Stimulated activated CD4-positive, alpha-beta T cell treated with anti-CD3 and anti-CD28 coated beads, Interleukin-2, amount 100 ng/mL, for 4 hours (primary cell): ENCODE measurements around the gene RAPGEF2.
"Not testable (repeated sequence)": the region's sequence is repeated elsewhere in the genome, so short reads cannot be mapped to it uniquely, and the experiment has no call there.

Experiments used
- DNase-seq: peaks from one replicate; pipeline ENCODE4 v3.0.0-alpha.2; 2020; ENCODE audit warnings: low read depth

Gene RAPGEF2

DNA sequence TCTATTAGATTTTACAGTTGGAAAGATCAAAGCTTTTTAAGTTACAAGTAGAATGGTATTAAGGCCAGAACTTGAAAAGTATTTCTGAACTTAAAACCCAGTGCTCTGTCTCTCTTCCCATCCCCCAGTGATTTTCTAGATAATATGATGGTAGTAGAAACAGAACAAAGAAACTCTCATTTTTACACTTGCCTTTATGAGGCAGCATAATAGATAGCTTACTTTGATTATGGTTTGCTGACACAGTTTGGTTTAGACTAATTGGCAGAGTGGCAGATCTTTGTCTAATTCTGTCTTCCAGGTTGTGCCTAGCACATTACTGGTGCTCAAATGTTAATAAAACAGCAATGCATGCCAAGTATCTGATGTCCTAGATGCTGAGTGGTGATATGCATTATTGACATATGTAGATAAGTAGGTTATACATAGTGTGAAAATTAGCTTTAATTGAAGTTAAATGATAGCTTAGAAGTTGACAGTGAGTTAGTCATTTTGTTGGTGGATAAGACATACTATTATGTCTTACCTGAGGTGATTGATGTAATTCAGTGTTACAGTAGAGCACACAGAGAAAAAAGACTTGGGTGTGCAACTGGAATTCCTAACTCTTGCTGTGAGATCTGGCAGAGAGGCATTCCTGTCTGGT lies 4.3 kb upstream of the RAPGEF2 start:
- DNase-seq = no peak

DNA sequence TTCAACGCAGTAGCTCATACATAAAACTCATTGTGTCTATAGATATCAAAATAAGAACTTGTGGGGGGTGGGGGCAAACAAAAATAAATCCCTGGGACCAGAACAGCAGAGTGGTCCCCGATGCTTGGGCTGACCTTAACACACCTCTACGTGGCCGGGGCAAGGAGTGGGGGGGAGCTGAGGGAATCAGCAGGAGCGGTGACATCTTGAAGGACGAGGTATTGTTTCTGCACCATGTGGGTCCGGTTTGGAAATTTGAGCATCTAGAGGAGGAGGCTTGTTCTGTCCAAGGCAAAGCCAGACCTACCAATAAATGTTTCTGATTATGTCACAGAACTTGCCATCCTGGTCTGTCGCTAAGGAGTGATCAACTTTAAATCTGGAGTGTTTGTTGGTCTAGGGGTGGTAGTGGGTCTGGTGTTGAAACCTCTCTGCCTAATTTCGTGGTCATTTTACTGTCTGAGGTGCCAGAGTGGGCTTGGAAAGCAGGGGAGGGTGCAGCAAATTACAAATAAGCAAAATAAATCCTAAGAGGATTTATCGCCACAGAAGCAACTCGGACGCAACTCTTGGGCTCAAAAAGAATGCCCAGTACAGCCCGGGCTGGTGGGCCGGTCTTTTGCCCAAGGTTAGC lies 774 bp upstream of the RAPGEF2 start:
- no peak for DNase-seq

DNA sequence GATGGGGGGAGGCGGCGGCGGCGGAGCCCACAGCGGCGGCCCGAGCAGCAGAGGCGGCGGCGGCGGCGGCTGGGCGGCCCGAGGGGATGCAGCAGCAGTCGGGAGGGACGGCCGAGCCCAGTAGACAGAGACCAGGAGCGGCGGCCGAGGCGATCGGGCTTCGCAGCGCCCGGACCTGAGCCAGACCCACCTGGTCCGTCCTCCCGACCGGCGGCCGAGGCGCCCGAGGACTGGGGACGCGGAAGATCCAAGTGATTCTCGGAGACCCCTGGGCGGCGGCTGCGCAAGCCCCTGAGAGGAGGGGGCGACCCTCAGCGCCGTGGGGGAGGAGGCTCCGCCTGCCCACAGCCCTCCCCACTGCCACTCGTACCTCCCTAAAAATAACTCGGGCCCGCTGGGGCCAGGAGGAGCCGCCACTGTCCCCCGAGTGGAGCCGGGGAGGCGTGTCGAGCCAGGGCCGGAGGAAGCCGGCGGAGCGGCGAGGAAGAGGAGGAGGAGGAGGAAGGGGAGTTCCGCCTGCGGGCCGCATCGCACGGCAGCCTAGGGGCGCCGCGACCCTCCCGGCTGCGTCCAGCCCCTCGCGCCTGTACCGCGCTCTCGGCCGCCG lies 608 bp downstream of the RAPGEF2 start:
- DNase-seq = no peak

DNA sequence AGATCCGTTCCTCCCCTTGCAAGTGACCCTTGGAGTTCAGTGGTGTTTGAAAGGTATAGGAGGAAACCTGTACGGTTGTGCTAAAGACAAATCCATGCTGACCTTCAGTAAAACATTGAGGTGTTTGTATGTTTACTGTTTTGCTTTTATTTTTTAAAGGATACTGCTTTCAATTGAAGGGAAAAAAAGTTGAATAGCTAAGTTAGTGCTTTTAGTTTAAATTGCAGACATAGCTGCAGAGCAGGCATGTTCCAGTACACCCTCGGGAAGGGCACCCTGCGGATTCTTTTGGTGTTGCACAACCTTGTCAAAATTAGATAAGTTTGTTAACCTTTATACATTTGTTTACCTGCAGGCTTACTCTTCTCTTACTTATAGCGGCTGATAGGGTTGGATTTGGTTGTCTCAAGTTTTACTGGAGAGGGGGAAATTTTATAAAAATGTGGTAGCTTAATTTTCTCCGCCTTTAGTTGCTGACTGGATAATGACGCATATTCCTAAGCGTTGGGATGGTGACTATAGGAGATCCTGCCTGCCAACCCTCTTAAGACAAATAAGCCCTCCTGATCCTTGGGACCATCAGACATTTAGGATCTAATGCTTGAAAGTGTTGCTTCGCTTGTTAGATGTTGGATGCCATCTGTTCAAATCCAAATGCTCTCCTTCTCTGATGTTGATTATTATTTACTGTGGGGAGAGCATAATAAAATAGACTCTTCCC lies 2.0 kb downstream of the RAPGEF2 start:
- no peak for DNase-seq

DNA sequence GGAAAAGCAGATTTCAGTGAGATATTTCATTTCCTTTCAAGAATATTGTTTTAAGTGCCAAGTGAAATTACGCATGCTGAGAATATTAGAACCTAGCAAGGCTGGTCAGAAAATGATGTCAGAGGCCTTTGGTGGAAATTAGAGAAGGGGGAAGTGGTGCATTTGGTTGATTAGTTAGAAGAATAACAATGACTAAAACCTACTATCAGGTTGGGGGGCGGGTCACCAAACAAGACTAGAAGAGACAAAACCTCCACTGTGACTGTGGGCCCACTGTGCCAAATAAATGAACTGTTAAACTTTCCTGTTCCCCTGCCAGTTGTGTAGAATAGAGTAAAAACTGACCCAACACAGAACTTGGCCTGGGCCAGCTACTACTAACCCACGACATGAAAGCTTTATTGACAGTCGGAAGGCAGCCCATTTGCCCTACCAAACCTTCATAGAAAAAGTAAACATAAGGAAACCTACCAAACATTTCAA lies 2.9 kb downstream of the RAPGEF2 start:
- no peak for DNase-seq

DNA sequence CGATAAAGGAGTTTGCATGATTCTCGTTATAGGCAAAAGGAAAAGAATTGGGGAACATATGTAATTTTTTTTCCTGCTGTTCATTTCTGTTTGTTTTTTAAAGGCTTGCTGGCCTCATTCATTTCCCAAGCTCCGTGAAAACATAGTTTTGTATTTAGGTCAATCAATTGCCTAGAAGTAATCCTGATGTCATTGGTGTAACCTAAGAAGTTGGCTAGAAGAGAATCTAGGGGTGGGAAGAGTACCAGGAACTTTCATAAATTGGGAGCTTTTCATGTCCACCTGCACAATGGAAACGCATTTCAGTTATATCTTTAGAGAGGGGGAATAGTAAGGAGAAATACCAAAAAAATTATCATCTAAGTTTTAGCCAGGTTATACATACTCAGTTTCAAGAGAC lies 3.8 kb downstream of the RAPGEF2 start:
- no peak for DNase-seq

DNA sequence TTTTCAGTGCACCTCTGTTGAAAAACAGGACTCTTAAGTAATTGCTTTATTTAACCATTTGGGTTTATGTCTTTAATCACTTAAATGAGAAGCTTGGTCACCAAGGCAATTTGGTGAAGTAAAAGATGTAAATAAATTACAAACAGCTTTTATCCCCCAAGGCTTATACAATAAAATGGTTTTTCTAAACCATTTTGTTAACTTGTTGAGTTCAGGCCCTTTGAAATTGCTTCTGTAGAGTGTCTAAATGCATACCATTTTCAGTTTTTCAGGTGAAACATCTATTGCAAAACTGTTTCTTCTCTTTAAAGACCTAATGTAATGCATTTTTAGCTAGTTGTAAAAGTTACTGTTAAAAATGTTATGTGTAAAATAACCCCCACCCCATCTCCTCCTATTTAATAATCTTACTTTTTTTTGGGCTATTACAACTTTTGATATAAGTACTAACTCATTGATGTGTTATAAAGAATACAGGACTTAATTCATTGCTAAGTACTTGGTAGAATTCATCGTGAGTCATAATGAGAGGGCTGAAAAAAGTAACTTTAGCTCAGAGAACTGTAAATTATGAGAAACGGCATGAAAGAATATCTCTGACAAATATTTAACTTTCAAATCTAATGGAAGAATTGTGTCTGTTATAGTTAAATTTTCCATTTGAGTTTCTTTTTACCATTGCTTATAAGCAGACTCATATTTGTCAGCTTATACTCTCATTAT lies 4.5 kb downstream of the RAPGEF2 start:
- no peak for DNase-seq

DNA sequence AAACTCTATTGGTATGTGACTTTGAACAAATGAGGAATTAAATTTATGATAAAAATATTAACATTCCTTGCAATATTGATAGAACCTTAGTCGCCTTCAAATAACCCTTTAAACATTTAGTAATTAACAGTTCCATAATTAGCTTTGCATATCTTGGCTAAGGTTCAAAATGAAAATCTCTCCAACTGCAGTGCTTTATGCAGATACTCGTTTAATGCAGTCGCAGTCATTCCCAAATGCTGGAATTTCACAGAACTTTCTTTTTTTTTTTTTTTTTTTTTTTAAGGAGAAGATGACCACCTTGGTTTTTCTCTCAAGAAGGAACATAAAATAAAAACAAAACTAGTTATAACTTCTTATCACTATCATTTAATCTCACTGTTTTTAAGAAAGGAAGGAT lies 5.2 kb downstream of the RAPGEF2 start:
- no peak for DNase-seq

DNA sequence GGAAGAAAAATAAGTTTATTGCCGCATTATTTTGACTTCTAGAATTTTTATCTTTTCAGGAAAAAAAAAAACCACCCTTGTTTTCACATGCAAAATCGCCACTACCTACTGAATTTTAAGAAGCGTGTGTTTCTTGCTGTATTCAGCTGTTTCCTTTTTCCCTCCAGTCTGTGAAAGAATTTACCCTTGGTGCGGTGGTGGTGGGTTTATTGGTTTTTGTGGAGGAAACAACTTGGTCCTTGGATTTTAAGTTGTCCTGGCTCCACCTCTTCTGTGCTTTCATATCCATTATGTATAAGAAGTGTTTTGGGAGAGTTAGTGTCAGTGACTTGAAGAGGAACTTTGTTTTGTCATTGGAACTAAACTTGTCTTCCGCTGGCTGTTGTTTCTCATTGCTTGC lies 8.1 kb downstream of the RAPGEF2 start:
- DNase-seq = no peak

DNA sequence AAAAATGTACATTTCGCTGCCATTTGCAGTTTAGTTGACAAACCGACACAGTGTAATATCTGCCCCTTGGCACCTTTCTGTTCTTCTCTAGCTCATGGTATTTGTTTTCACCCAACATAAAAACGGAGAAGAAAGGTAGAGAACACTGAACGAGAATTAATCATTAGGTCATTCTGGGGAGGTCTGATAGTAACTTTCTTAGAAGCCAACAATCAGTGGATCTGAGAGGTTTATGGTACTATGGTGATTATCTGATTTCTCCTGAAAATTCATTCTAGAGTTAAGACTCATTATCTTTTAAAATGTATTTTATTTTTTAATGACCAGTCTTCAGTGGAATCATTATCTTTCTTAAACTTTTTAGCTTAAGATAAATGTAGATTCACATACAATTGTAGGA lies 8.5 kb downstream of the RAPGEF2 start:
- no peak for DNase-seq

DNA sequence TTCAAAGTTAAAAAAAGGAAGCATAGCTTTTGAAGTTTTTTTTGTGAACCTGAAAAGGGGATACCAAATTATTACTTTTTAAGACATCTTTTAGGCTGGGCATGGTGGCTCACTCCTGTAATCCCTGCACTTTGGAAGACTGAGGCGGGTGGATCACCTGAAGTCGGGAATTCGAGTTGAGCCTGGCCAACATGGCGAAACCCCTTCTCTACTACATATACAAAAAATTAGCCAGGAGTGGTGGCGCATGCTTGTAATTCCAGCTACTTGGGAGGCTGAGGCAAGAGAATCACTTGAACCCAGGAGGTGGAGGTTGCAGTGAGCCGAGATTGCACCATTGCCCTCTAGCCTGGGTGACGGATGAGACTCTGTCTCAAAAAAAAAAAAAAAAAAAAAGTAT lies 10.5 kb downstream of the RAPGEF2 start:
- not testable (repeated sequence) for DNase-seq

DNA sequence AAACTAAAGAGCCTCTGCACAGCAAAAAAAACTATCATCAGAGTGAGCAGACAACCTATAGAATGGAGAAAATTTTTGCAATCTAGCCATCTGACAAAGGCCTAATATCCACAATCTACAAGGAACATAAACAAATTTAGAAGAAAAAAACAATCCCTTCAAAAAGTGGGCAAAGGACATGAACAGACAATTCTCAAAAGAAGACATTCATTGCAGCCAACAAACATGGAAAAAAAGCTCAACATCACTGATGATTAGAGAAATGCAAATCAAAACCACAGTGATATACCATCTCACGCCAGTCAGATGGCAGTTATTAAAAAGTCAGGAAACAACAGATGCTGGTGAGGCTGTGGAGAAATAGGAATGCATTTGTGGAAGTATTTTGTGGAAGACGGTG lies 13.2 kb downstream of the RAPGEF2 start:
- DNase-seq = not testable (repeated sequence)

DNA sequence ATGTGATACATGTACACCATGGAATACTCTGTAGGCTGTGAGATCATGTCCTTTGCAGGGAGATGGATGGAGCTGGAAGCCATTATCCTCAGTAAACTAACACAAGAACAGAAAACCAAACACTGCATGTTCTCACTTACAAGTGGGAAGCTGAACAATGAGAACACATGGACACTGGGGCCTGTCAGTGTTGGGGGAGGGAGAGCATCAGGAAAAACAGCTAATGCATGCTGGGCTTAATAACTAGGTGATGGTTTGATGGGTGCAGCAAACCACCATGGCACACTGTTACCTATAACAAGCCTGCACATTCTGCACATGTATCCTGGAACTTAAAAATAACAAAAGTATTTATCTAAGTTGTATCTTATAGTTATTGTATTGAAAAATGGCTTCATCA lies 13.8 kb downstream of the RAPGEF2 start:
- not testable (repeated sequence) for DNase-seq

DNA sequence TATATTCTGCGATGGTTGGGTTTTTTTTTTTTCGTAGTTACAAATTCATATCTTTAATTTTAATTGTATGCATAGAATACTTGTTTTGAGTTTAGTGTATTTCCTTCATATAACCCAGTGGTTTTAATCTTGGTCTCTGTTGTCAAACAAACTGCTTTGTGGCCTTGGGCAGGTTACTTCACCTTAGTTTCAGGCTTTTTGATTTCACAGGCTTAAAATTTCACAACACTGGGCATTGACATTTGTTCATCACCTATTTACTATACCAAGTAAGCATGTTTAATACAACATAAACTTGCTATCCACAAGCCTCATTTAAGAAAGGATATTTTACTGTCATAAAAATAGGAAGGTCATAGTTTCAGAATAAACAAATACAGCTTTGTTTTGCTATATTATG lies 14.7 kb downstream of the RAPGEF2 start:
- no peak for DNase-seq

DNA sequence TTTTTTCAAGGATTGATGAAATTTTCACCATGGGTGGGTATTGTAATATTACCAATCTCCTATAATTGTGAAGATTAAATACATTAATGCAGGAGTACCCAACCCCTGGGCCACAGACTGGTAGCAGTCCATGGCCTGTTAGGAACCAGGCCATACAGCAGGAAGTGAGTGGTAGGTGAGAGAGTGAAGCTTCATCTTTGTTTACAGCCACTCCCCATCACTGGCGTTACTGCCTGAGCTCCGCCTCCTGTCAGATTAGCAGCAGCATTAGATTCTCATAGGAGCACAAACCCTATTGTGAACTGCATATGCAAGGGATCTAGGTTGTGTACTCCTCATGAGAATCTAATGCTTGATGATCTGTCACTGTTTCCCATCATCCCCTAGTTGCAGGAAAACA lies 15.1 kb downstream of the RAPGEF2 start:
- DNase-seq = no peak

DNA sequence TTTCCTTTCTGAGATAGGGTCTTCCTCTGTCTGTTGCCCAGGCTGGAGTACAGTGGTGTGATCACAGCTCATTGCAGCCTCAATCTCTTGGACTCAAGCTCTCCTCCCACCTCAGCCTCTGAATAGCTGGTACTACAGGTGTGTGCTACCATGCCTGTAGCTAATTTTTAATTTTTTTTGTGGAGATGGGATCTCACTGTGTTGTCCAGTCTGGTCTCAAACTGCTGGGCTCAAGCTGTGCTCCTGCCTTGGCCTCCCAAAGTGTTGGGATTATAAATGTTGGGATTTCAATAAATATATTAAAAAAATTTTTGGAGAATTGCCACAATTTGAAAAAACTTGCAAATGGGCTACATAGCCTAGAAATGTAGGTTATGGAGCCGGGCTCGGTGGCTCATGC lies 18.5 kb downstream of the RAPGEF2 start:
- no peak for DNase-seq

DNA sequence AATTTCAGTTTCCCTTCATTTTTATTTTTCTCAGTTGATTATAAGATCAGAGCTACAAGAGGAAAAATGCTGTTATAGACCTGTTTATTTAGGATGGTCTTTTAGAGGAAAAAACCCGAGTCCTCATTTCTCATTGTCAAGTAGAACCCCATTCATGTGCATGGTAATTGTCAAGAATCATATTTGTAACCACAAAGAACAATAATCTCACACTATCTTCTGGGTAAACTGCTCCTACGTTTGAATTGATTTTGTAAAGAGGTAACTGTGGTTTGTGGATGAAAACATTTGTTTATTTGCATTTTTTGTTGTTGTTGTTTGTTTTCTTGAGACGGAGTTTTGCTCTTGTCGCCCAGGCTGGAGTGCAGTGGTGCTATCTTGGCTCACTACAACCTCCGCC lies 23.8 kb downstream of the RAPGEF2 start:
- DNase-seq = no peak

DNA sequence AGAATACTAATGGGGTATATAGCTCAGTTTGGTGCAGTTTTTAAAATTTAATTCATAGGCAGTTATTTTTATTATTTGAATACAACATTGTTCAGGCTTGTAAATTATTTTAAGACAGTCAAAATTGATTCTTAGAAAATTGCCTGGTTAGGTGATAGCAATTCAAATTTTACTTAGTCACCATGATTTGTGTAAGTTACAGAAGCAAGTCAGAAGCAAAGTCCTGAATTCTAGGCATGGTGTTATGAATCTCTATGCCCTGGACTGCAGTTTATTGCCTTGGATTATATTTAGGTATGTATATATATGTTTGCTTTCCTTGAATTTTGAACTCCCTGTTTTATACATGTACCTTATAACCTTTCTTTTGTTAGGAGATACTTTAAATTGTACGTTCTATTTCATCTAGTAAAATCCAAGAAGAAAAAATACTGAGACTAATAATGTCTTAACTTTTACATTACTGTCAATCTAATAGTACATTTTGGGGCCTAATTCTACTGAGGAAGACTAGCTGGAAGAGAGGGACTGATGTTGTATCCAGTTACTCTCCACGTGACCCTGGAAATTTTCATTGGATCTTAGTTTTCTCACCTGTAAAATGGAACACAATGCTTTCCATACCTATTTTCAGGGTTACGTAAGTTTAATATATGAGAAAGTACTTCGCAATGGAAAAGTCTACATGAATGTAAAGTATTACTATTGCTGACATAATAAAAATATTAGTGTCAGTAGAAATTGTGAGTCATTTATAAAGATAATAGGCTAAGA lies 25.1 kb downstream of the RAPGEF2 start:
- DNase-seq = no peak

DNA sequence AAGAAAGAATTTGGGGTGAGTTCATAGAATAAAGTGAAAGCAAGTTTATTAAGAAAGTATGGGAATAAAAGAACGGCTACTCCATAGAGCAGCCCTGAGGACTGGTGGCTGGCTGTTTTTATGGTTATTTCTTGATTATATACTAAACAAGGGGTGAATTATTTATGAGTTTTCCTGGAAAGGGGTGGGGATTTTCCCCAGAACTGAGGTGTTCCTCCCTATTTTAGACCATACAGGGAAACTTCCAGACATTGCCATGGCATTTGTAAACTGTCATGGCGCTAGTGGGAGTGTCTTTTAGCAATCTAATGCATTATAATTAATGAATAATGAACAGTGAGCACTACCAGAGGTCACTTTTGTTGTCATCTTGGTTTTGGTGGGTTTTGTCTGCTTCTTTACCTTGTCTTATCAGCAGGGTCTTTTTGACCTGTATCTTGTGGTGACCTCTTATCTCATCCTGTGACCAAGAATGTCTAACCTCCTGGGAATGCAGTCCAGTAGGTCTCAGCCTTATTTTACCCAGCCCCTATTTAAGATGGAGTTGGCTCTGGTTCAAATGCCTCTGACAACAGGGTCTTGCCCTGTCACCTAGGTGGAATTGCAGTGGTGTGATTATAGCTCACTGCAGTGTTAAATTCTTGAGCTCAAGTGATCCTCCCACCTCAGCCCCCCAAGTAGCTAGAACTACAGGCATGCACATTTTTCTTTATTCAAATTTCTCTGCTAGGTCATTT lies 27.1 kb downstream of the RAPGEF2 start:
- DNase-seq = no peak

DNA sequence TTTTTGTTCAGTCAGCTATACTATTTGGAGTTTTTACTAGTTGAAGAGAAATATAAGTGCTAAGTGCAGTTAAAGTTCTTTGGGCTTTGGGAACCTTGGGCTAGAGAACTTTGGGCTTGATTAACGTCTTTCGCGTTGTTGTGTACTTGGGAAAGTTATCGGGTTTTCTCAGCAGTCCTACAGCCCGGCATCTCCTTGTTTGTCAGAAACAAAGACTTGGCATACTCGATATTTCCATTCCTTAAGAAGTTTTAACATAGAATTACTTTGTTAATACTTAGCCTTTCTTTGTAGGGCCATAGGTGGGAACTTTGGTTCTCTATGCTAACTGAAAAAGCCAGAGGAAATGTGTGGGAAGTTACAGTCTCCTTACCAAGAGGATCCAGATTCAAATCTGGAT lies 28.7 kb downstream of the RAPGEF2 start:
- no peak for DNase-seq

DNA sequence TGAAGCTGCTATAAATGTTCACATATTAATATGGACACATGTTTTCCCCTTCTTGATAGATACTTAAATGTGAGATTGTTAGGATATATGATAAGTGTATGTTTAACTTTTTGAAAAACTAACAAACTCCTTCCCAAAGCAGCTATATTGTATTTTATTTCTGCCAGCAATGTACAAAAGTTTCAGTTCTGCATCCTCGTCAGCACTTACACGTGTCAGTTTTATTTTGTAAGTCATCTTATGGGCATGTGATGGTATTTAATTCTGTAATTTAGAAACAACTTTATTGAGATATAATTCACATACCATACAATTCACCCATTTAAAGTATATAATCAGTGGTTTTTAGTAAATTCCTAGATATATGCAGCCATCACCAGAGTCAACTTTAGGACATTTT lies 31.6 kb downstream of the RAPGEF2 start:
- DNase-seq = no peak
